ENCODE data around the gene GPC1.

The GPC1 gene

GRCh38 chr2:240445961-240446663, 10.6 kb downstream of the GPC1 start:
- DNase-seq: no peak

- DNase-seq: no peak
Observed at GRCh38 chr2:240446664-240447175, 11.3 kb downstream of the GPC1 start.

GRCh38 chr2:240447331-240447730, 11.9 kb downstream of the GPC1 start:
- DNase-seq: no peak

- peak; percentile 33 for DNase-seq
Observed at GRCh38 chr2:240447934-240448333, 12.5 kb downstream of the GPC1 start.

- no peak for DNase-seq
Observed at GRCh38 chr2:240448387-240449274, 13.2 kb downstream of the GPC1 start.

- DNase-seq: peak; percentile 42
Observed at GRCh38 chr2:240449764-240450531, 14.5 kb downstream of the GPC1 start.

- no peak for DNase-seq
Observed at GRCh38 chr2:240450532-240451107, 15.2 kb downstream of the GPC1 start.

GRCh38 chr2:240451108-240451611, 15.7 kb downstream of the GPC1 start:
- DNase-seq: no peak

GRCh38 chr2:240451791-240452461, 16.5 kb downstream of the GPC1 start:
- no peak for DNase-seq

- peak; percentile 79 for DNase-seq
Observed at GRCh38 chr2:240452462-240453256, 17.2 kb downstream of the GPC1 start.

- DNase-seq: no peak
Observed at GRCh38 chr2:240453461-240454105, 18.1 kb downstream of the GPC1 start.

- DNase-seq: no peak
Observed at GRCh38 chr2:240454106-240454901, 18.8 kb downstream of the GPC1 start.

- no peak for DNase-seq
Observed at GRCh38 chr2:240455272-240455646, 19.8 kb downstream of the GPC1 start.

GRCh38 chr2:240455647-240456446, 20.4 kb downstream of the GPC1 start:
- DNase-seq: peak; percentile 51

- no peak for DNase-seq
Observed at GRCh38 chr2:240456447-240457222, 21.2 kb downstream of the GPC1 start.

- DNase-seq: no peak
Observed at GRCh38 chr2:240457223-240458043, 22.0 kb downstream of the GPC1 start.
